Embryonic facial prominence (tissue), 1 donor: ENCODE data around the gene SLC35F1.
"Not testable (repeated sequence)": the region's sequence is repeated elsewhere in the genome, so short reads cannot be mapped to it uniquely, and the experiment has no call there.

Source experiments
- DNase-seq: peaks from one replicate; pipeline ENCODE4 v3.0.0-alpha.2; 2016; ENCODE audit errors: extremely low spot score

Gene SLC35F1

DNA sequence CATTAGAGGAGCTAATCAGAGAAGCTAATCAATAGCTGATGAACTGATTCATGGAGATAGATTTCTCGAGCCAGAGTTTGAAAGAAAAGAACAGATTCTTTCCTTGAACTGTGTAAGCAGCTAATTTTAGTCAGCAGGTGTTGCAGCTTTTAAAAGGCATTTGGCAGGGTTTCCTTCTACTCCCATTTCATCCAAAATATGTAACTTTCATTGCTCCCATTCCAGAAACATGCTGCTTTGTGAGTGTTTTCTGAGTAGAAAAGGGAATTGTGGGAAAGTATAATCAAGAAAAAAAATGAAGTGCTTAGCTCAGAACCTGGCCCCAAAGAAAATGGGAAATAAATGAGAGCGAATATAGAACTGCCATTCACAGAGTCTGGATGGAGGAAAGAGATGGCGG is 20.8 kb downstream of the SLC35F1 start:
- DNase-seq, result no peak

DNA sequence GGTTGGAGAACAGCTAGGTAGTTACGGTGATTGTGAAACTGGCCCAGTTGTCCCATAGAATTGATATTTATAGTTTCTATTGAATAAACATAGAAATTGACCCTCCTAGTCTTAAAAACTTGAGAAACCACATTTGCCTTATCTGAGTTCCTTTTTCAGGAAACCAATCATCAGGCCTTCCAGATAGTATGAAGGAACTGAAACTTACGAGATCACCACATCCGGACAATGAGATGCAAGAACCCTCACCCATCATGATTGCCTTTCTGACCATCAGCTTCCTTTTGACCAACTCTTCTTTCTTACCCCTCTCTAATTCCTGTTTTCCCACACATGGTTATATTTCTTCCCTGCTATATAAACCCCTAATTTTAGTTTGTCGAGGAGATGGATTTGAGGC is 21.8 kb downstream of the SLC35F1 start:
- no peak for DNase-seq

- DNase-seq, result no peak
Observed at GRCh38 chr6:117929501-117929900, 22.4 kb downstream of the SLC35F1 start.

DNA sequence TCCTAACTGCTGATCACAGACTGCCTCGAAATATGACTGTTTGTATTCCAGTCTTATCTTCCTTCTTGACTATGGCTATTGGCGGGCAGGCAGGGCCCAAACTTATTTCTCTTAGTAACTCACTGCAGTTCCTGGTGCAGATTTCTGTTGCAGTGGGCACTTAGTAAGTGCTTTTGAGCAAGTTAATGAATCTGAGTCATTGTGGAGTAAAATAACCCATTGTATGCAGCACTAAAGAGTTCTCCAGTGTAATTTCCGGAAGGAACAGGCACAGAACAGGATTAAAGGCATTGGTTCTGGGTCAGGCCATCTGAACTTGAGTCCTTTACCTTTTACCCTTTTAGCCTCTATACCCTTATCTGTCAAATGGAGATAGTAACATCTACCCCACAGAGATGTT is 23.6 kb downstream of the SLC35F1 start:
- DNase-seq, result no peak

DNA sequence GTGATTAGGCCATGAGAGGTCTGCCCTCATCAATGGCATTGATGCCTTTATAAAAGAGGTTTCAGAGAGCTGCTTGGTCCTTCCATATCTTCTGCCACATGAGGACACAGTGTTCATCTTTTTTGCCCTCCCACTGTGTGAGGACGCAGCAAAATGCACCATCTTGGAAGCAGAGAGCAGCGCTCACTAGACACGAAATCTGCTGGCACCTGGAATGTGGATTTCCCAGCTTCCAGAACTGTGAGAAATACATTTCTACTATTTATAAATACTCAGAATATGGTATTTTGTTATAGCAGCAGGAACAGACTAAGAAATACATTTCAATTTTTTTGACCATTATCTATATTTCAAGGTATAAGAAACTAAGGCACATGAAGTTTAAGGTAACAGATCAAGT is 24.9 kb downstream of the SLC35F1 start:
- no peak for DNase-seq

DNA sequence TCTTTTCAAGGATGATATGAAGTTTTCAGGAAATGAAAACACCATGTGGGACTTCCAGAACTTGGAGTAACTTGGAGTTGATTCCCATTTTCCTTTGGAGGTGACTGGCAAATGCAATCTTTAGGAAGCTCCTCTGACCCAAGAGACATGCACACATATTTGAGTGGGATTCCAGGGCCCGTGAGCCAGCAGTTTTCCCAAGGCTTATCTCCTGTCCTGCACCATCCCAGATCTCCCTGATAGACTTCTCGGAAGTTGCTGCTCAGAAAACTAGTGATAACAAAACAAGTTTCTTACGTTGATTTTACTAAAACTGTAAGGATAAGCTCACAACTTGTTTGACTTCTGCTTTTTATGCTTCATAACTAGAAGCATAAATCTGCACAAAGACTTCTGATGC is 25.6 kb downstream of the SLC35F1 start:
- no peak for DNase-seq

DNA sequence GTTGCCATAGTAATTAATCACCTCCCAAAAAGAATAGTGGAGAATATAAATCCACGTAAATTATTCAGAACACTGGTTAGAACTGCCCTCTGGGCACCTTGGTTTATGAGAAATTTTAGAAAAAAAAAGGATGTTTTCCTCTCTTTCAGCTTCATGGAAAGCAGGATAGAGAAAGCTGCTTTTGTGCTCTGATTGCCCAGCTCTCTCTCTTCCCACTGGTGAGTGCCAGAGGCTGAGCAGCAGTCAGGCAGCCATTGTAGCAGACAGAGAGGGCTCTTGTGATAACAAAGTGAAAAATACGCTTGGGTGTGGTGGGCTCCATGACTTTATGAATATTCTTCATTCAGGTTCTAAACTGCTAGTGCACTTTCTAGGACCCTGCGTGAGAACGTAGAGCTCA is 26.4 kb downstream of the SLC35F1 start:
- DNase-seq, result no peak

DNA sequence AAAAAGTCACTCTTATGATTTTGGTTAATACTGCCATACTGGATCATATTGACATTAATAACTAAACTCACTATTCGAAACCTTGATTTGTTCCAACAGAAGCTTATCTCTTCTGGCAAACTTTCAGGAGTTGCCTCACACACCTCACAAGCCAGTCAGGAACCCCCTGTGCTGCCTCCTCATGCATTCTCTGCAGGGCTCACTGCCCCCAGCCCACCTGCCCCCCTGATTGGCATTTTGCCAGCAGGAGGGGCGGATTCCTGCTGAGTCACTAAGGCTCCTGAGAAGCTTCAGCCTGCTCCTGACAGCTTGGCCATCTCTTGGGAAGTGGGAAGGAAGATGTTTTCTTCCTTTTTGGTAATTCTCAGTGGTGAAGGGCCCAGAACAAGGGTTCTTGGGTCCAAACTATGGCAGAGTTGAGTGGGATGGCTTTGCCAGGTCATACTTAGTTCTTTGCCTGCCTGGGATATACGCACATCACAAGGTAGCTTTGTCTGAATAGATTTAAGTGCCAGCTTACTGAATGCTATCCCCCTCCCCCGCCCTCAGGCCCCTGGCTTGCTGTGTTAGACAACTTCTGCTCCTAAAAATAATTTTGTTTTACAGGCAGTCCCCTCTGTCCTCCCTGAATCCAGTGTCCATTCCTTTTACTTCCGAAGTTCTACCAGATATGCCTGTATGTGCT is 31.4 kb downstream of the SLC35F1 start:
- DNase-seq, result no peak

DNA sequence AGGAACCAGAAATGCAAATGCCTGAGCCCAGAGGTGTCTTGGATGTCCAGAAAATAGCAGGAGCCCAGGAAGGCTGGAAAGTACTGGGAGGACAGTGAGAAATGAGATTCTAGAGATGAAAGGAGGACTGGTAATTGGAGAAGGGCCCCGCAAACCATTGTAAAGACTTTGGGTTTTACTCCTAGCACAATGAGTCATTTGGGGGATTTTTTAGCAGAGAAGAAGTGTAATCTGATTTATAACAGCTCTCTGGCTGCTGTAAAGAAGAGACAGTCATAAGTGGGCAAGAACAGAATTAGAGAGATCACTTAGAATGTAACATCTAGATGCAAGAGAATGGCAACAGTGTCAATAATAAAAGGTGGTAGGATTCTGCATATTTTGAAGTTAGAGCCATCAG is 40.2 kb downstream of the SLC35F1 start:
- DNase-seq, result no peak

GRCh38 chr6:117951783-117952182 is 44.7 kb downstream of the SLC35F1 start:
- no peak for DNase-seq

DNA sequence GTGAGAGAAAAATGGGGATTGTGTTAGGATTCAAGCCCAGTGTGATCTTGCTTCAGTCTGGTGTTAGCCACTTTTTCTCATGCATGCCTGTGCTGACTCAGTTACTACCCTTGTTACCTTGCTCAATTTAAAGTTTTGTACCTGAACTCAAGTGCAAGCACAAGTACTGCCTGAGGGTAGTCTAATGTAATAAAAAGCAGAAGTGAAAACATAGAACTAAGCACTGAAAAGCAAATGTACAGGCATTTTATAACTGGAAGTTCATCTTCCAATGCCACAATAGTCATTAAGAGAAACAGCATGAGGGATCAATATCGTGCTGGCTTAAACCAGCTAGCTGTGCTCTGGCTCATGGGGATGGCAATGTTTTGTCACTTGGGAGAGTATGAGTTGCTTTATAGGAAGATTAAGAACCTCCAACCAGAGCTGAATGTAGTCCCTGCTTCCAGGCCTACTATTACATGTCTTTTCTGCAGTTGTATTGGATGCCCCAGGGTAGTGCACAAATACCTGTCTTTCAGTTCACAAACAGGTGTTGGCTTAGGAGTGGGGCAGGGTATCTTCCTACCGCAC is 48.7 kb downstream of the SLC35F1 start:
- DNase-seq, result no peak

- DNase-seq, result no peak
Observed at GRCh38 chr6:117956386-117956785, 49.3 kb downstream of the SLC35F1 start.

DNA sequence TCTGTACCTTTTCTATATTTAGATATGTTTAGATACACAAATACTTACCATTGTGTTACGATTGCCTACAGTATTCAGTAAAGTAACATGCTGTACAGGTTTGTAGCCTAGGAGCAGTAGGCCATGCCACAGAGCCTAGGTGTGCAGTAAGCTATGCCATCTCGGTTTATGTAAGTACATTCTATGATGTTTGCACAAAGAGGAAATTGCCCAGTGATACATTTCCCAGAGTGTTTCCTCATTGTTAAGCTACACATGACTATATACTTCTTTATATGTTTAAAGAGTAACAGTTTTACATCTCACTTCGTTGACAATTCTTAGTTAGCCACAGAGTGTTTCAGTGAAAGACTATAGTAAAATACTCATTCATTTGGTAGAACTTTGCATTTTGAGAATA is 51.5 kb downstream of the SLC35F1 start:
- no peak for DNase-seq

DNA sequence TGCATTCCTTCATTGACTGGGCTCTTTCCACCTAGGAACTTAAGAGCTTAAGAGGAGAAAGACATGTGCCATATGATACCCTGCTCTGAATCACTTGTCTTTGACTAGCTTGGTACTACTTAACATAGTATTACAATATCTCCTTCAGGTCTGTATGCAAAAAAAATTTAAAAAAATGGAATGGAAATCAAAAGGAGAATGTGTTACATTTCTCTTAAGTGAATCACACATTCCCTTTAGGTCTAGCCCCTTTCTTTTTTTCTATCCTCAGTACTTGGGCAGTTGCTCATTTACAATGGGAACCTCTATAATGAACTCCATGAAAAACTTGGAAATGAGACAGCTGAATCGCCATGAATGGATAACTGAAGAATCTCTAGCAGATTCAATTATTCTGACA is 53.8 kb downstream of the SLC35F1 start:
- no peak for DNase-seq

GRCh38 chr6:117961301-117961700 is 54.2 kb downstream of the SLC35F1 start:
- DNase-seq, result no peak

GRCh38 chr6:117965763-117966162 is 58.7 kb downstream of the SLC35F1 start:
- not testable (repeated sequence) for DNase-seq

- no peak for DNase-seq
Observed at GRCh38 chr6:117971637-117972036, 64.6 kb downstream of the SLC35F1 start.

DNA sequence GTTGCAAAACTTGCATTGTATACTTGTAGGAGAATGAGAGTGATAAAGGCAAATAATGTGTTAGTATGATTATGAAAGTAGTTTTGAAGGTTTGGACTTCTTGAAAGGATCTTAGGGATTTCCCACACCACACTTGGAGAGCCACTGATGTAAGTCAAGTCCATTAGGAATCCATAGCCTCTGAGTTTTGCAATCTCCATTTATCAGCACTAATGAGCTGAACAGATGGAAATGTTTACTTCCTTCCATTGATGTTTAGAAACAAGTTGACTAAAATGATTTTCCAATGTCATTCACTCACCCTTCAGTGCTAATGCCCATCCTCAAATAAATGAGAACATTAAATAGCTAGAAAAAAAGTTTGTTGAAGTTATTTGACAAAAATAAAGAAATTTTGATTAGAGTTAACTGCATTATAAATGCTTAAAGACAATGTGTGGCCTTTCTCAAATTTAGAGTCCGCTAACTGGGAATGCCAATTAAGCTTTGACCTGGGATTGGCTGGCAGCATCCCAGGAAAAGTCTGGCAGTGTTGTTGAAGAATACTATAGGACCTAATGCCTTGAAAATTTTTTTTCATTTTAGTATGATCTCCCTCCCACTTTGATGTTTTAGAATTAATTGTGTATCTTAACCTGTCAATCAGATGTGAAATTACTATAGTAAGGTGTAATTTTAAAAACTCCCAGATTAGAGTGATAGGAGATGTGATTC is 68.0 kb downstream of the SLC35F1 start:
- DNase-seq, result no peak

GRCh38 chr6:117976030-117976651 is 69.1 kb downstream of the SLC35F1 start:
- no peak for DNase-seq

DNA sequence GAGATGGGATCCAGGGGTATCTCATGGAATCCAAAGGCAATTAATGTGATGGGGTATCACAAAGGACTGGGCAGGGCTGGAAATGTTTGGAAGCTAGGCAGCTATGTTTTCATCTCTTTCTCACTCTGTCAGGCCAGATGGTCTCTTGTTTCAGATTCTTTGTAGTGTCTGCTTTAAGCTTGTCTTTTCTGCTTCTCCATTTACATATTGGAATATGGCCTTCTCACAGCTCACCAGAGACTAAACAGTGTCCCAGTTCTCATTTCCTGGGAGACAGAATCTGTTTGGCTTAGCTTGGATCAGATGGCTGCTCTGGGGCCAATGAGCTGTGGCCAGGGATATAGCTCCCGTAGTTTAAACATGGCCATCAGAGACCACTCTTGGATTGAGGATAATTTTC is 78.9 kb downstream of the SLC35F1 start:
- no peak for DNase-seq

DNA sequence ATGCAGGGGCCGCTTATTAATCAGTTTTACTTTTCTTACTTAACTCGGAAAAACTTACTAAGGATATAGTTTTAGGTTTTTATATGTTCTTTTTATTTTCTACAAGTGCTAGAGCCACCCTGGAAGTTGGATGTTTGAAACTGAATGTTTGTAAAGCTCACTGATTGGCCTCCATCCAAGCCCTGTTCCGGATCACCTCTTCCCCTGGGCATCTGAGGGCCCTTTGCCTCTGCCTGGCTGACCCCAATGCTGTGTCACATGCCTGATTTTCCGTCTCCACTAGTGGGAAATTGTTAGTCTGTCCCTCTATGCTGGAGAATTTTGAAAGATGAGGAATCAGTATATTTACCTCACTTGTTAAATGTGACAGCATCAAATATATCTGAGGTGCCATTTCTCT is 79.3 kb downstream of the SLC35F1 start:
- no peak for DNase-seq

GRCh38 chr6:117989086-117989485 is 82.0 kb downstream of the SLC35F1 start:
- no peak for DNase-seq

DNA sequence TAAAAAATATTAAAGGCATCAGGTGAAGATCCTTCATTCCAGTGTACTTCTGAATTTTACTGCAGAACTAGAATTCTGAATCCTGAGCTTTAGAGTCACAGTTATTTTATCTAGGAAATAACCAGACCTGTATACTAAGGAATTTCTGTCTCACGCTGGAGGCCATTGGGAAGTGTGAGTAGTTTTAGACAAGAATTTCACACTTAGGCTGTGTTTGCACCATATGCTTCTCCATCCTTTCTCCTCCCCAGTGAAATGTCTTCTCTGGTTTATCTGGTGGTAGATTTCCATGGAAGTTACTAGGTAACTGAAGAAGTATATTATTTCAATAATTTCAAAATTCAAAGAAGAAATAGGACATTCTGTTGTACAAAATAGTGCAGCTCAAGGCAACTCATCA is 83.1 kb downstream of the SLC35F1 start:
- no peak for DNase-seq
